Endothelial cell of umbilical vein (primary cell): Measurements from ENCODE around the gene DMD. TPM values are rescaled to one million over a fixed set of nuclear protein-coding genes. Genes with fewer than 3 reads are reported as not detected.

Experiments
- BruUV-seq: library from RNA; stranded (reverse); fragments of 400-500 nt; replicated peaks from 2 replicates; lab custom pipeline; 2021; lab: Mats Ljungman, UMichigan
- CTCF ChIA-PET: fragments of 300-600, 350-600 bp; sonication (Branson Sonifier 250); formaldehyde crosslinking; loops from one replicate; lab custom pipeline; 2021; ENCODE audit warnings: antibody characterized with exemption, inconsistent platforms; lab: Charles Lee
- POLR2A ChIA-PET: fragments of 300-600, 350-600 bp; sonication (Branson Sonifier 250); formaldehyde crosslinking; loops from one replicate; lab custom pipeline; 2021; ENCODE audit warnings: antibody characterized with exemption, inconsistent platforms; lab: Charles Lee
- DNase-seq: peaks from one replicate; pipeline ENCODE4 v3.0.0-alpha.2; 2011; ENCODE audit warnings: low read depth, low spot score
- FAIRE-seq: peaks from 2 replicates; lab custom pipeline; 2011; peaks lifted over from hg19 to GRCh38; lab: Jason Lieb, UNC
- H2AFZ ChIP-seq: 2 replicates; pipeline ENCODE4 v1.6.0; 2012; ENCODE audit warnings: low read depth, low read length, control low read depth, inconsistent platforms
- H3K27ac ChIP-seq: 2 replicates; pipeline ENCODE4 v1.5.1; 2011; ENCODE audit warnings: low read depth, mild to moderate bottlenecking, control low read depth, low read length, moderate library complexity; ENCODE audit not compliant: insufficient read depth
- H3K27me3 ChIP-seq, 2 experiments: 2 replicates each; pipeline versions ENCODE4 v1.6.0 to v1.6.1; 2011; ENCODE audit warnings: low read length in 2 of 2, mixed read lengths in 1 of 2; ENCODE audit not compliant: control insufficient read depth in 2 of 2, insufficient read depth in 2 of 2
- H3K36me3 ChIP-seq, 2 experiments: 2 replicates in 1 of 2; 3 replicates in 1 of 2; pipeline ENCODE4 v1.5.1; 2011; ENCODE audit warnings: low read length in 2 of 2, mild to moderate bottlenecking in 1 of 2, moderate library complexity in 1 of 2; ENCODE audit not compliant: control insufficient read depth in 2 of 2, insufficient read depth in 2 of 2; ENCODE audit errors: extremely low read depth in 1 of 2
- H3K4me1 ChIP-seq: 3 replicates; pipeline ENCODE4 v1.5.1; 2011; ENCODE audit warnings: mild to moderate bottlenecking, low read length; ENCODE audit not compliant: control insufficient read depth, insufficient read depth; ENCODE audit errors: extremely low read depth
- H3K4me2 ChIP-seq: 2 replicates; pipeline ENCODE4 v1.6.1; 2011; ENCODE audit warnings: low read length, control low read depth, mixed read lengths; ENCODE audit not compliant: insufficient read depth
- H3K4me3 ChIP-seq, 3 experiments: fragments of 200-600 bp in 1 of 3; sonication (generic), shearing (Covaris generic) in 1 of 3; replicated peaks in 1 of 3; 2 replicates each; pipeline ENCODE4 v1.5.1; 2011 to 2016; ENCODE audit warnings: control low read depth in 3 of 3, low read length in 3 of 3, mild to moderate bottlenecking in 2 of 3, inconsistent platforms in 1 of 3, low read depth in 1 of 3, moderate library complexity in 1 of 3; ENCODE audit not compliant: insufficient read depth in 1 of 3
- H3K79me2 ChIP-seq: 2 replicates; pipeline ENCODE4 v1.6.0; 2012; ENCODE audit warnings: low read length, inconsistent platforms; ENCODE audit not compliant: control insufficient read depth, insufficient read depth
- H3K9ac ChIP-seq: replicated peaks from 2 replicates; pipeline ENCODE3; 2011; ENCODE audit warnings: low read length, control low read depth; ENCODE audit not compliant: insufficient read depth; ENCODE audit errors: extremely low read depth
- H3K9me1 ChIP-seq: replicated peaks from 3 replicates; pipeline ENCODE4 v1.6.0; 2011; ENCODE audit warnings: mild to moderate bottlenecking, low read length; ENCODE audit not compliant: control insufficient read depth, insufficient read depth; ENCODE audit errors: extremely low read depth
- H3K9me3 ChIP-seq: replicated peaks from 2 replicates; pipeline ENCODE4 v1.5.1; 2012; ENCODE audit warnings: low read length, inconsistent platforms; ENCODE audit not compliant: control insufficient read depth, insufficient read depth
- H4K20me1 ChIP-seq: replicated peaks from 2 replicates; pipeline ENCODE3; 2011; ENCODE audit warnings: mild to moderate bottlenecking, low read length; ENCODE audit not compliant: control insufficient read depth, insufficient read depth; ENCODE audit errors: extremely low read depth
- EZH2 ChIP-seq: IDR thresholded peaks from 2 replicates; pipeline ENCODE4 v1.6.1; 2012; ENCODE audit warnings: borderline replicate concordance, low read depth, mild to moderate bottlenecking, moderate library complexity, low read length, inconsistent platforms; ENCODE audit not compliant: severe bottlenecking
- FOS ChIP-seq: IDR thresholded peaks from 2 replicates; pipeline ENCODE4 v1.6.1; 2011; ENCODE audit warnings: mild to moderate bottlenecking, low read length, moderate library complexity, borderline replicate concordance; ENCODE audit not compliant: insufficient read depth
- GATA2 ChIP-seq: IDR thresholded peaks from 2 replicates; pipeline ENCODE4 v1.7.0; 2011; ENCODE audit warnings: low read depth, mild to moderate bottlenecking, moderate library complexity, mixed read lengths, low read length; ENCODE audit not compliant: insufficient read length, insufficient read depth
- JUN ChIP-seq: IDR thresholded peaks from 2 replicates; pipeline ENCODE4 v1.6.1; 2011; ENCODE audit warnings: borderline replicate concordance, low read depth; ENCODE audit not compliant: insufficient read length, insufficient read depth
- MAX ChIP-seq: IDR thresholded peaks from 2 replicates; pipeline ENCODE4 v1.6.1; 2011; ENCODE audit not compliant: insufficient read depth, insufficient read length
- MYC ChIP-seq: IDR thresholded peaks from one replicate; pipeline ENCODE4 v1.6.1; 2011; ENCODE audit warnings: mild to moderate bottlenecking, low read depth, low read length
- POLR2A ChIP-seq: IDR thresholded peaks from 2 replicates; pipeline ENCODE4 v1.6.1; 2012; ENCODE audit warnings: low read depth, mild to moderate bottlenecking, control low read depth, low read length
- POLR2AphosphoS5 ChIP-seq: IDR thresholded peaks from 2 replicates; pipeline ENCODE4 v1.6.1; 2012; ENCODE audit warnings: low read depth, mild to moderate bottlenecking, control low read depth, low read length, moderate library complexity; ENCODE audit not compliant: insufficient read depth
- dilution Hi-C: fragments of 300-500 bp; cut with MboI; formaldehyde crosslinking; loops from one replicate; pipeline ENCODE4 v1.15.0; 2019; ENCODE audit warnings: low sequenced_read_pairs; ENCODE audit not compliant: extremely low pct_ligation_motif_present
- intact Hi-C: fragments of 100-400 bp; cut with micrococcal nuclease; formaldehyde crosslinking; loops from one replicate; pipeline ENCODE4 v1.10.0; 2022
- polyA plus RNA-seq, 4 experiments: library from polyadenylated mRNA; depleted of rRNA in 3 of 4; stranded (reverse) in 3 of 4; unstranded in 1 of 4; fragments of >200 nt; gene quantifications; 2 replicates each; pipeline versions ENCODE4 v1.2.1 to v1.2.3, GENCODE V29; 2011 to 2012; ENCODE audit warnings: missing spikeins in 1 of 4
- total RNA-seq: library from RNA; stranded (reverse); gene quantifications from 2 replicates; pipeline ENCODE4 v1.2.3, GENCODE V29; 2021
- TF ChIP-seq, protein P1 (sequence below), 2 donors: IDR thresholded peaks; 1 replicate in 1 of 2; 2 replicates in 1 of 2; pipeline ENCODE4 v1.5.1; 2011; ENCODE audit warnings: low read length in 2 of 2, mild to moderate bottlenecking in 2 of 2, moderate library complexity in 2 of 2, control low read depth in 1 of 2, inconsistent platforms in 1 of 2, low read depth in 1 of 2; ENCODE audit not compliant: insufficient read depth in 1 of 2; ENCODE audit errors: extremely low read depth in 1 of 2

Gene DMD
- total and polyA plus RNA-seq, 2 donors (not counting 3 experiments of a cell fraction or from before 2014, with no cell fraction given) = 7.3 to 9.0 TPM

- no peak overlapping the region for H3K4me2 ChIP-seq
- no peak overlapping the region for H3K4me3 ChIP-seq
- no peak for DNase-seq
- ChIA-PET CTCF (no interaction called here), POLR2A (no interaction called here)
- no peak for TF ChIP-seq EZH2
- TF ChIP-seq MYC = no peak
- TF ChIP-seq, protein P1, sequence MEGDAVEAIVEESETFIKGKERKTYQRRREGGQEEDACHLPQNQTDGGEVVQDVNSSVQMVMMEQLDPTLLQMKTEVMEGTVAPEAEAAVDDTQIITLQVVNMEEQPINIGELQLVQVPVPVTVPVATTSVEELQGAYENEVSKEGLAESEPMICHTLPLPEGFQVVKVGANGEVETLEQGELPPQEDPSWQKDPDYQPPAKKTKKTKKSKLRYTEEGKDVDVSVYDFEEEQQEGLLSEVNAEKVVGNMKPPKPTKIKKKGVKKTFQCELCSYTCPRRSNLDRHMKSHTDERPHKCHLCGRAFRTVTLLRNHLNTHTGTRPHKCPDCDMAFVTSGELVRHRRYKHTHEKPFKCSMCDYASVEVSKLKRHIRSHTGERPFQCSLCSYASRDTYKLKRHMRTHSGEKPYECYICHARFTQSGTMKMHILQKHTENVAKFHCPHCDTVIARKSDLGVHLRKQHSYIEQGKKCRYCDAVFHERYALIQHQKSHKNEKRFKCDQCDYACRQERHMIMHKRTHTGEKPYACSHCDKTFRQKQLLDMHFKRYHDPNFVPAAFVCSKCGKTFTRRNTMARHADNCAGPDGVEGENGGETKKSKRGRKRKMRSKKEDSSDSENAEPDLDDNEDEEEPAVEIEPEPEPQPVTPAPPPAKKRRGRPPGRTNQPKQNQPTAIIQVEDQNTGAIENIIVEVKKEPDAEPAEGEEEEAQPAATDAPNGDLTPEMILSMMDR (IDR thresholded peaks at IDR 0.05; ENCODE audit: extremely low read depth in 1 of 2, insufficient read depth in 1 of 2, low read depth in 1 of 2, low read length in 2 of 2) = no peak
- TF ChIP-seq GATA2 = no peak
- no peak for TF ChIP-seq JUN
- no peak for TF ChIP-seq MAX
- no peak for TF ChIP-seq POLR2A
- no peak for TF ChIP-seq POLR2AphosphoS5
- no peak for TF ChIP-seq FOS
- H3K79me2 ChIP-seq = no peaks in the 10 kb centered on the region
- H3K9me3 ChIP-seq = no peaks in the 10 kb centered on the region
- no peak overlapping the region for H3K9ac ChIP-seq
- H3K27ac ChIP-seq = no peak overlapping the region
- FAIRE-seq = no peak
- no peaks in the 10 kb centered on the region for H3K9me1 ChIP-seq
- intact Hi-C loops = no loop called here
- H2AFZ ChIP-seq = no peak overlapping the region
- dilution Hi-C loops = no loop called here
- peaks cover 18% of the 10 kb centered on the region for H3K4me1 ChIP-seq
- BruUV-seq = no TSS peak
- H3K36me3 ChIP-seq = no peaks in the 10 kb centered on the region
- no peaks in the 10 kb centered on the region for H3K27me3 ChIP-seq
- H4K20me1 ChIP-seq = no peaks in the 10 kb centered on the region
These were observed 1667.7 kb downstream of the DMD start for GRCh38 chrX:31543634-31544033.
